Cardiac fibroblast (primary cell): ENCODE measurements around the gene ULK4.
"Not testable (repeated sequence)": the region's sequence is repeated elsewhere in the genome, so short reads cannot be mapped to it uniquely, and the experiment has no call there.

Experiments
- DNase-seq, 2 donors: peaks; one replicate each; pipeline versions ENCODE4 v3.0.0 to v3.0.0-alpha.2; 2010; ENCODE audit warnings: low read depth in 2 of 2
- H3K4me3 ChIP-seq, 2 donors: replicated peaks in 1 of 2; 1 replicate in 1 of 2; 2 replicates in 1 of 2; pipeline ENCODE4 v1.5.1; 2011; ENCODE audit warnings: low read depth in 2 of 2, low read length in 2 of 2, mild to moderate bottlenecking in 2 of 2, moderate library complexity in 1 of 2
- TF ChIP-seq, protein P1 (sequence below): IDR thresholded peaks from one replicate; pipeline ENCODE4 v1.5.1; 2011; ENCODE audit warnings: low read depth, mild to moderate bottlenecking, low read length, inconsistent platforms

Gene ULK4

DNA sequence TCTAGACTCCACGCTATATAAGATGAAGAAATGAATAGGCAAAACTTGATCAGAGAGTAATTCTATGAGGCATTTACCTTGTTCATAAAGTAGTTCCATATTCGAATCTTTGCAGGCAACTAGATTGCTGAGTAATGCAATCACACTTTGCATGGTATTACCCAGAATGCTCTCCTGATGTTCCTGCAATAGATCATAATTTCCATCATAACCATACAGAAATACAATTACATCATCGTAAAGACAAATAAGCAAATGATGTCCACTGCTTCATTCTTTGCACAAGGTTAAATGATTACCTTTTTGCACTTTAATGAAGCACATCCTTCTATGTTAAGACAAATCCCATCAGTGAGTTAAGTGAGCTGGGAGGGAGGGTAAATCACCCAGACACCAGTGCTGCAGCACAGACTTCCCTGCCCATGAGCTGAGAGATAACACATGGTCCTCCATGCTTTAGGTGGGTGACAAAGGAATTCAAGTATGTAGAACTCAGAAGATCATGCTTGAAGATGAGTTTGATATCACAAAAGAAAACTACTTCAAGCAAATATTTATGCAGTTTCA lies 395.9 kb downstream of the ULK4 start:
- no peak overlapping the region for H3K4me3 ChIP-seq
- TF ChIP-seq, protein P1, sequence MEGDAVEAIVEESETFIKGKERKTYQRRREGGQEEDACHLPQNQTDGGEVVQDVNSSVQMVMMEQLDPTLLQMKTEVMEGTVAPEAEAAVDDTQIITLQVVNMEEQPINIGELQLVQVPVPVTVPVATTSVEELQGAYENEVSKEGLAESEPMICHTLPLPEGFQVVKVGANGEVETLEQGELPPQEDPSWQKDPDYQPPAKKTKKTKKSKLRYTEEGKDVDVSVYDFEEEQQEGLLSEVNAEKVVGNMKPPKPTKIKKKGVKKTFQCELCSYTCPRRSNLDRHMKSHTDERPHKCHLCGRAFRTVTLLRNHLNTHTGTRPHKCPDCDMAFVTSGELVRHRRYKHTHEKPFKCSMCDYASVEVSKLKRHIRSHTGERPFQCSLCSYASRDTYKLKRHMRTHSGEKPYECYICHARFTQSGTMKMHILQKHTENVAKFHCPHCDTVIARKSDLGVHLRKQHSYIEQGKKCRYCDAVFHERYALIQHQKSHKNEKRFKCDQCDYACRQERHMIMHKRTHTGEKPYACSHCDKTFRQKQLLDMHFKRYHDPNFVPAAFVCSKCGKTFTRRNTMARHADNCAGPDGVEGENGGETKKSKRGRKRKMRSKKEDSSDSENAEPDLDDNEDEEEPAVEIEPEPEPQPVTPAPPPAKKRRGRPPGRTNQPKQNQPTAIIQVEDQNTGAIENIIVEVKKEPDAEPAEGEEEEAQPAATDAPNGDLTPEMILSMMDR = no peak
- DNase-seq = peak in 1 of 2 donors; percentile 2

DNA sequence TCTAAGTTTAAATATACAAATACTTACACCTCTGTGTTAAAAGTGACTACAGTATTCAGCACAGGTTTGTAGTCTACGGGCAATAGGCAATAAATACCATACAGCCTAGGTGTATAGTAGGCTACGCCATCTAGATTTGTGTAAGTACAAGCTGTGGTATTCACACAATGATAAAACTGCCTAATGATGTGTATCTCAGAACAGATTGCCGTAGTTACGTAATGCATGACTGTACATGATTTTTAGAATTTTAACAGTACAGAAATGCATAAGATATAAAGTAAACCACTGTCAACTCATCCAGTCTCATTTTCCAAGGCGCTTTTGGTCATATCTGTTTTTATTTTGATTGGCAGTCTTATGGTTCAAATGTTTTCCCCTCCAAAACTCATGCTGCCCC lies 396.9 kb downstream of the ULK4 start:
- DNase-seq = no peak
- TF ChIP-seq, protein P1 = no peak
- H3K4me3 ChIP-seq = no peak overlapping the region

DNA sequence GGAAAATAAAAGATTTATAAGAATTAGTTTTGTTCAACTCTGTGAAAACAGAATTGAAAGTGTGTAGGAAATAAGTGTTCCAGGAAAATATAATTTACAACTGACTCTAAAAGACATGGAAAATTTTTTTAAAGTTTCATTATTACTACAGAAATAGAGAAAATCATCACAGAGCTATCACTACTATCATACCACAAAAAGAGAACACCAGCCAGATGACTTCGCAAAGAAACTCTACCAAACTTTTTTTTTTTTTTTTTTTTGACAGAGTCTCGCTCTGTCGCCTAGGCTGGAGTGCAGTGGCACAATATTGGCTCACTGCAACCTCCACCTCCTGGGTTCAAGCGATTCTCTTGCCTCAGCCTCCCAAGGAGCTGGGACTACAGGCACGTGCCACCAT lies 405.7 kb downstream of the ULK4 start:
- DNase-seq, H3K4me3 ChIP-seq: not testable (repeated sequence)

DNA sequence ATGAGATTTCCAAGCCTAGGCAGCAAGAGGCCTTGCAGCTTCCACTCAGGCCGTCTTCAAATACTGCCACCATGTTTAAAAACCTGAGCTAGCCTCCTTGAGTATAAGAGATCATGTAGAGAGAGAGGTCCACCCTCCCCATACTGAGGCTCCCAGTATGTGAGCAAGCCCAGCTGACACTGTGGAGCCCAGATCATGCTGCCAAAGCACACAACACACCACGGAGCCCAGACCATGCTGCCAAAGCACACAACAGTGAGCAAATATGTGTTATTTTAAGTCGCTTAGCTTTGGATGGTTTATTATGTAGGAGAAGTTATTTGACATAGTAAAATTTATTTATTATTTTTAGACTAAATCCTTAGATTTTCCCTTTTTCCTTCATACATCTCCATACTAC lies 428.9 kb downstream of the ULK4 start:
- H3K4me3 ChIP-seq = no peak overlapping the region
- no peak for DNase-seq
- TF ChIP-seq, protein P1 = no peak

DNA sequence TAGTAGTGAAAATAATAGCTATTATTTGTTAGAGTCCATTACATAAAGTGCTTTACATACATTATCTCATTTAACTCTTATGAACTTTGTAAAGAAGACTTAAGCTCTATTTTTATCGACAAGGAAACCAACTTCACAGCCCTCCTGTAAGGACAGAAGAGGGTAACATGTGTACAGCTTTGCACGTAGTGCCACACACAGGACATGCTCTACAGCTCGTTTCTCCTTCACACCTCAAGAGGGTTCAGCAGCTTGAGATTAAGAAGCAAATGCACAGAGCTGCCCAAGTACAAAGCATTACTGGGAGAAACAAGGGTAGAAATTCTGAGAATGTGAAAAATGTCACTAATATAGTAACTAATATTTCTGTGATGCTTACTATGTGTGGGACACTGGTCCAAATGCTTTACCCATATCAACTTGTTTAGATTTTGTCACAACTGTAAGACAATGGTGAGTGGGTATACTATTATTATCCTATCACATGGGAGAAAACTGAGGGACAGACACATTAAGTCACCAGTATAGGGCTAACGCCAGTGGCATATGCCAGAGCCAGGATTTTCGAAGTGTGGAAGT lies 434.8 kb downstream of the ULK4 start:
- TF ChIP-seq, protein P1 = no peak
- H3K4me3 ChIP-seq = no peak overlapping the region
- DNase-seq = no peak

DNA sequence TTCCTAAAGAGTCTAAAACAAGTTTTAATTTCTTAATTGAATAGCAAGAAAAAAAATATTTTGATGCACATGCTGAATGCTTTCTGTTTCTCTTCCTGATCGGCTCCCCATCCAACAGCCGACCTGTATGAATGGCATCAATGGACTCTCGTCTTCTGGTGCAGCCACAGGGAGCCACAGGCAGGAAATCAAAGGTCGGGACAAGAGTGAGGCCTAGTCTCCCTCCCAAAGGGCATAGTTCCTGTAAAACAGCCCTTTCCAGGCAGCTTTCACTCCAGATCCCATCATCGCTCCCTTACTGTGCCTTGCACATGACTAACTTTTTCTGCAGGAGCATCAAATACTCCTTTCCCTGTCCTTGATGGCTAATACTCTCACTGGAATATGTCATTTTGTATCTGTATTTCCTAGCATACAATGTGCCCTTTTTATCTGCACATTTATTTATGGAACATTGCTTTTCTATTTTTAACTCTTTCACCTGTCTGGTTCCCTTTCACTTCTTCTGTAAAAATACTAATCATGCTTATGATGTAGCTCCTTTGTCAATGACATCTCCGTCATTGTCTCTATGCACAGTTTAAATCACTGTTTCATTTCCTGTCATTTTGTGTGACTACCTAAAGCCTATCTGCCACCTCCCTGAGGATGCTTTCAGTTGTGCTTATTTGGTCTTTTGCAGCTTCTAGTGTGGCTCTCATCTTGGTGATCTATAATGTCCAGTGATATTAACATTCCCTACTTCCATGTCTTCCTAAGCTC lies 436.4 kb downstream of the ULK4 start:
- TF ChIP-seq, protein P1 = no peak
- no peak overlapping the region for H3K4me3 ChIP-seq
- no peak for DNase-seq

DNA sequence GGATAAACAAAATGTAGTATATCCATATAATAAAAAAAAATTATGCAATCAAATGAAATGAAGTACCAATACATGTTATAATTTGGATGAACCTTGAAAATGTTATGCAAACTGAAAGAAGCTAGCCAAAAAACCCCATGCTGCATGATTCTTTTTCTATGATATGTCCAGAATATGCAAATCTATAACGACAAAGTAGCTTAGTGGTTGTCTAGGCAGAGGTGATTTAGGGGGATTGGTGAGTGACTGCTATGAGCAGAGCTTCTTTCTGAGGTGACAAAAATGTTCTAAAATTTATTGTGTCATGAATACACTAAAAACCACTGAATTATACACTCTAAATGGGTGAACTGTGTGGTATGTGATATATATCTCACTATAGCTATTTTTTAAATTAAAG lies 438.0 kb downstream of the ULK4 start:
- TF ChIP-seq, protein P1 = no peak
- no peak overlapping the region for H3K4me3 ChIP-seq

More for the DNA sequence above, 438.0 kb downstream of the ULK4 start:
- no peak for DNase-seq
